HUDEP-2 (cell line): ENCODE results near the gene WBP1L.
A peak's percentile ranks its signal among the peaks of the same experiment; 100 is the strongest.
"Not testable (repeated sequence)": the region's sequence is repeated elsewhere in the genome, so short reads cannot be mapped to it uniquely, and the experiment has no call there.

ENCODE experiments used
- DNase-seq, 76 experiments: peaks; one replicate each; lab custom pipeline; 2025; ENCODE audit not compliant: unreplicated experiment in 76 of 76; lab: John Stamatoyannopoulos, UW

The WBP1L gene

GRCh38 chr10:102831322-102832071 lies 87.7 kb downstream of the WBP1L start:
- DNase-seq: no peak

- DNase-seq: no peak
Observed at GRCh38 chr10:102832248-102832647, 88.5 kb downstream of the WBP1L start.

- DNase-seq: no peak
Observed at GRCh38 chr10:102832987-102833386, 89.2 kb downstream of the WBP1L start.

- DNase-seq: peak in 4 of 76 experiments; percentile 12 to 24 (median 21)
Observed at GRCh38 chr10:102834143-102834542, 90.4 kb downstream of the WBP1L start.

GRCh38 chr10:102835007-102835482 lies 91.3 kb downstream of the WBP1L start:
- peak in 67 of 76 experiments; percentile 5 to 78 (median 48) for DNase-seq

- DNase-seq: peak in 59 of 76 experiments; percentile 5 to 97 (median 38)
Observed at GRCh38 chr10:102837230-102837721, 93.5 kb downstream of the WBP1L start, which contains the start of gene CYP17A1. CYP17A1 (minus strand) TSS chr10:102837413; CDS start chr10:102837361, 52 bp downstream.

- DNase-seq: peak in 13 of 76 experiments; percentile 9 to 81 (median 55)
Observed at GRCh38 chr10:102838276-102838927, 94.7 kb downstream of the WBP1L start.

GRCh38 chr10:102841827-102842345 lies 98.1 kb downstream of the WBP1L start:
- DNase-seq: no peak

- DNase-seq: not testable (repeated sequence)
Observed at GRCh38 chr10:102843139-102843538, 99.4 kb downstream of the WBP1L start.

- not testable (repeated sequence) for DNase-seq
Observed at GRCh38 chr10:102844190-102844776, 100.5 kb downstream of the WBP1L start.

- DNase-seq: no peak
Observed at GRCh38 chr10:102845352-102845902, 101.7 kb downstream of the WBP1L start.

- no peak for DNase-seq
Observed at GRCh38 chr10:102850025-102850518, 106.3 kb downstream of the WBP1L start.

GRCh38 chr10:102853237-102853636 lies 109.5 kb downstream of the WBP1L start:
- not testable (repeated sequence) for DNase-seq

GRCh38 chr10:102855731-102856436 lies 112.1 kb downstream of the WBP1L start:
- DNase-seq: peak in 3 of 76 experiments; percentile 6 to 25 (median 24)

GRCh38 chr10:102856758-102857424 lies 113.1 kb downstream of the WBP1L start:
- DNase-seq: no peak

GRCh38 chr10:102859911-102860310 lies 116.2 kb downstream of the WBP1L start:
- no peak for DNase-seq

- peak in 4 of 76 experiments; percentile 5 to 45 (median 18) for DNase-seq
Observed at GRCh38 chr10:102863660-102864059, 119.9 kb downstream of the WBP1L start.

- DNase-seq: no peak
Observed at GRCh38 chr10:102865620-102866019, 121.9 kb downstream of the WBP1L start.
